Fibroblast of skin of right biceps (primary cell): Measurements from ENCODE around the gene SH3BP4.
"Not testable (repeated sequence)": the region's sequence is repeated elsewhere in the genome, so short reads cannot be mapped to it uniquely, and the experiment has no call there.

Experiments used
- DNase-seq: peaks from one replicate; pipeline ENCODE4 v3.0.0-alpha.2; 2013

SH3BP4 gene

GRCh38 chr2:234999740-235000425, 48.1 kb downstream of the SH3BP4 start:
- DNase-seq: no peak

- DNase-seq: no peak
Measured at GRCh38 chr2:235000426-235001236, 48.8 kb downstream of the SH3BP4 start.

GRCh38 chr2:235001237-235002133, 49.7 kb downstream of the SH3BP4 start:
- no peak for DNase-seq

GRCh38 chr2:235002198-235003095, 50.6 kb downstream of the SH3BP4 start:
- no peak for DNase-seq

- DNase-seq: no peak
Measured at GRCh38 chr2:235003096-235003775, 51.4 kb downstream of the SH3BP4 start.

- DNase-seq: no peak
Measured at GRCh38 chr2:235004329-235004903, 52.6 kb downstream of the SH3BP4 start.

GRCh38 chr2:235005023-235005422, 53.2 kb downstream of the SH3BP4 start:
- DNase-seq: no peak

GRCh38 chr2:235005603-235006259, 53.9 kb downstream of the SH3BP4 start:
- no peak for DNase-seq

- no peak for DNase-seq
Measured at GRCh38 chr2:235006461-235006860, 54.6 kb downstream of the SH3BP4 start.

- no peak for DNase-seq
Measured at GRCh38 chr2:235006986-235007385, 55.2 kb downstream of the SH3BP4 start.

- no peak for DNase-seq
Measured at GRCh38 chr2:235007664-235008457, 56.0 kb downstream of the SH3BP4 start.

GRCh38 chr2:235008584-235009044, 56.8 kb downstream of the SH3BP4 start:
- no peak for DNase-seq

- no peak for DNase-seq
Measured at GRCh38 chr2:235009081-235009480, 57.3 kb downstream of the SH3BP4 start.

- DNase-seq: no peak
Measured at GRCh38 chr2:235010117-235010714, 58.4 kb downstream of the SH3BP4 start.

GRCh38 chr2:235011607-235011928, 59.8 kb downstream of the SH3BP4 start:
- peak; percentile 41 for DNase-seq

- DNase-seq: no peak
Measured at GRCh38 chr2:235011929-235012631, 60.3 kb downstream of the SH3BP4 start.

GRCh38 chr2:235017441-235017840, 65.6 kb downstream of the SH3BP4 start:
- DNase-seq: no peak

- no peak for DNase-seq
Measured at GRCh38 chr2:235018838-235019237, 67.0 kb downstream of the SH3BP4 start.

GRCh38 chr2:235020141-235020540, 68.3 kb downstream of the SH3BP4 start:
- DNase-seq: not testable (repeated sequence)
